SK-N-SH treated with all-trans-retinoic acid at 6 μM for 48 hours (cell line): ENCODE measurements around the gene RAX2.

Experiments
- OSR1 ChIP-seq: fragments of 250-450 bp; sonication (Bioruptor Pico); IDR thresholded peaks from 2 replicates; pipeline ENCODE4 v1.8.0; 2022; ENCODE audit warnings: moderate library complexity, mild to moderate bottlenecking, inconsistent platforms
- PATZ1 ChIP-seq: fragments of 250-450 bp; sonication (Bioruptor Pico); IDR thresholded peaks from 2 replicates; pipeline ENCODE4 v1.8.0; 2020; ENCODE audit warnings: mild to moderate bottlenecking, moderate library complexity, borderline replicate concordance
- POU6F1 ChIP-seq: fragments of 250-450 bp; sonication (Bioruptor Pico); IDR thresholded peaks from 2 replicates; pipeline ENCODE4 v1.8.0; 2021; ENCODE audit warnings: low read depth, mild to moderate bottlenecking, moderate library complexity, borderline replicate concordance
- ZNF70 ChIP-seq: fragments of 450-650 bp; formaldehyde crosslinking; IDR thresholded peaks from 2 replicates; pipeline ENCODE4 v1.5.0; 2020; ENCODE audit warnings: mild to moderate bottlenecking, moderate library complexity
- TF ChIP-seq, protein P1 (sequence below): fragments of 250-450 bp; sonication (Bioruptor Pico); IDR thresholded peaks from 2 replicates; pipeline ENCODE4 v1.5.1; 2021; ENCODE audit warnings: mild to moderate bottlenecking, moderate library complexity

DNA sequence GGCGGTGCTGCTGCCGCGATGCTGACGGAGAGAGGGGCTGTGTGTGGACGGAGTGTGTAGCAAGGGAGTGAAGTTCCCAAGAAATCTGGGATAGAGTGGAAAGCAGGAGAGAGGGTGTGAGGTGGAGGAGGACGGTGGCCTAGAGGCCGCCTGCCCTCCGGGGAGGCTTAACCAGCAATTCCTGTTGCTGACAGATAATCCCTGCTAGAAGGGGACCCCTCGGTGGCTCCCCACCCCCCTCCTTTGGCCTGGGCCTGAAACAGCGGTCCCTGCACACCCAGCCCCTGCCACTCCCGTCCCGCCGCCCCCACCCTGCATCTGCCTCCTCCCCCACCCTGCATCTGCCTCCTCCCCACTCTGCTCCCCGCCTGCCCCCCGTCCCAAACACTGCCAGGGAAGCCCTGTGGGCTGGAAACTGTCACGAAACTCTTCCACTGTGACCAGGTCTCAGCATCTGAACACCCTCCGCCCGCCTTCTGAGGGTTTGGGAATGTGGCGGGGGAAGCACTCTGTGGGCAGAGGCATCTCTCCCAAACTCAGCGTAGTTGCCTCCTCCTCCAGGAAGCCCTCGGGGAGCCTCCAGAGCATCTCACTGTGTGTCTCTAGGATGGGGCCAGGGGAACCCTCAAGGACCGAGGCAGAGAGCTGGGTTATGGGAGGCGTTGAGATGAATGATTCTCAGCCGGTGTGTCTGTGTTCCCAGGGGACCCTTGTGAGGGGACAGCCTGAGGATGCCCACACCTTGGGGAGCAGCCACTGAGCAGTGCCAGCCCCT lies 31.3 kb upstream of the RAX2 start:
- no peak for TF ChIP-seq OSR1 (CRISPR knock-in tag)
- no peak for TF ChIP-seq POU6F1 (CRISPR knock-in tag)
- TF ChIP-seq, protein P1, sequence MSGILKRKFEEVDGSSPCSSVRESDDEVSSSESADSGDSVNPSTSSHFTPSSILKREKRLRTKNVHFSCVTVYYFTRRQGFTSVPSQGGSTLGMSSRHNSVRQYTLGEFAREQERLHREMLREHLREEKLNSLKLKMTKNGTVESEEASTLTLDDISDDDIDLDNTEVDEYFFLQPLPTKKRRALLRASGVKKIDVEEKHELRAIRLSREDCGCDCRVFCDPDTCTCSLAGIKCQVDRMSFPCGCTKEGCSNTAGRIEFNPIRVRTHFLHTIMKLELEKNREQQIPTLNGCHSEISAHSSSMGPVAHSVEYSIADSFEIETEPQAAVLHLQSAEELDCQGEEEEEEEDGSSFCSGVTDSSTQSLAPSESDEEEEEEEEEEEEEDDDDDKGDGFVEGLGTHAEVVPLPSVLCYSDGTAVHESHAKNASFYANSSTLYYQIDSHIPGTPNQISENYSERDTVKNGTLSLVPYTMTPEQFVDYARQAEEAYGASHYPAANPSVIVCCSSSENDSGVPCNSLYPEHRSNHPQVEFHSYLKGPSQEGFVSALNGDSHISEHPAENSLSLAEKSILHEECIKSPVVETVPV: no peak
- TF ChIP-seq ZNF70 (CRISPR knock-in tag): no peak
- no peak for TF ChIP-seq PATZ1 (CRISPR knock-in tag)
